DOHH2 (cell line): Measurements from ENCODE around the gene UBAC2.
"Not testable (repeated sequence)": the region's sequence is repeated elsewhere in the genome, so short reads cannot be mapped to it uniquely, and the experiment has no call there.

ENCODE experiments used
- H3F3A ChIP-seq: fragments of 200-600 bp; sonication (generic), shearing (Covaris generic); 2 replicates; pipeline ENCODE4 v1.6.0; 2016; ENCODE audit warnings: antibody characterized with exemption, mild to moderate bottlenecking; ENCODE audit not compliant: control insufficient read depth, insufficient read depth
- H3K27ac ChIP-seq: fragments of 200-600 bp; sonication (generic); 2 replicates; pipeline ENCODE4 v1.5.1; 2014; ENCODE audit warnings: low read depth, mild to moderate bottlenecking, low read length, moderate library complexity
- H3K27me3 ChIP-seq: fragments of 200-600 bp; sonication (generic); 2 replicates; pipeline ENCODE4 v1.6.1; 2014; ENCODE audit warnings: mild to moderate bottlenecking, low read length, mixed read lengths; ENCODE audit not compliant: control insufficient read depth
- H3K36me3 ChIP-seq: fragments of 200-600 bp; sonication (generic); 2 replicates; pipeline ENCODE4 v1.6.1; 2014; ENCODE audit warnings: mild to moderate bottlenecking, low read length, moderate library complexity, mixed read lengths; ENCODE audit not compliant: control insufficient read depth
- H3K4me1 ChIP-seq: fragments of 200-600 bp; sonication (generic); 2 replicates; pipeline ENCODE4 v1.6.1; 2014; ENCODE audit warnings: mild to moderate bottlenecking, low read length, mixed read lengths; ENCODE audit not compliant: control insufficient read depth
- H3K4me2 ChIP-seq: fragments of 200-600 bp; sonication (generic); 2 replicates; pipeline ENCODE4 v1.6.0; 2014; ENCODE audit warnings: mild to moderate bottlenecking, low read length, moderate library complexity
- H3K4me3 ChIP-seq: fragments of 200-600 bp; sonication (generic); 2 replicates; pipeline ENCODE4 v1.5.1; 2014; ENCODE audit warnings: mild to moderate bottlenecking, low read length, mixed read lengths
- H3K79me2 ChIP-seq: fragments of 200-600 bp; sonication (generic); 2 replicates; pipeline ENCODE4 v1.6.1; 2014; ENCODE audit warnings: mild to moderate bottlenecking, low read length, mixed read lengths; ENCODE audit not compliant: control insufficient read depth
- H3K9me2 ChIP-seq: fragments of 200-600 bp; sonication (generic); replicated peaks from 2 replicates; pipeline ENCODE4 v1.6.1; 2014; ENCODE audit warnings: mild to moderate bottlenecking, low read length, mixed read lengths; ENCODE audit not compliant: control insufficient read depth
- H3K9me3 ChIP-seq: fragments of 200-600 bp; sonication (generic); 2 replicates; pipeline ENCODE4 v1.6.1; 2014; ENCODE audit warnings: antibody characterized with exemption, low read length, mixed read lengths; ENCODE audit not compliant: control insufficient read depth, insufficient read depth
- H4K20me1 ChIP-seq: fragments of 200-600 bp; sonication (generic); 2 replicates; pipeline ENCODE4 v1.6.0; 2014; ENCODE audit warnings: low read depth, mild to moderate bottlenecking, antibody characterized with exemption, low read length, moderate library complexity; ENCODE audit not compliant: control insufficient read depth, insufficient read depth
- EZH2phosphoT487 ChIP-seq: fragments of 200-600 bp; sonication (generic); IDR thresholded peaks from 2 replicates; pipeline ENCODE4 v1.6.1; 2017; ENCODE audit warnings: borderline replicate concordance, mild to moderate bottlenecking, antibody characterized with exemption, low read length, moderate library complexity, mixed read lengths
- TF ChIP-seq, protein P1 (sequence below): fragments of 200-600 bp; sonication (generic); IDR thresholded peaks from one replicate; pipeline ENCODE4 v1.5.1; 2014; ENCODE audit warnings: antibody characterized with exemption, mild to moderate bottlenecking, low read depth, low read length; ENCODE audit not compliant: poor library complexity, severe bottlenecking

UBAC2 gene

DNA sequence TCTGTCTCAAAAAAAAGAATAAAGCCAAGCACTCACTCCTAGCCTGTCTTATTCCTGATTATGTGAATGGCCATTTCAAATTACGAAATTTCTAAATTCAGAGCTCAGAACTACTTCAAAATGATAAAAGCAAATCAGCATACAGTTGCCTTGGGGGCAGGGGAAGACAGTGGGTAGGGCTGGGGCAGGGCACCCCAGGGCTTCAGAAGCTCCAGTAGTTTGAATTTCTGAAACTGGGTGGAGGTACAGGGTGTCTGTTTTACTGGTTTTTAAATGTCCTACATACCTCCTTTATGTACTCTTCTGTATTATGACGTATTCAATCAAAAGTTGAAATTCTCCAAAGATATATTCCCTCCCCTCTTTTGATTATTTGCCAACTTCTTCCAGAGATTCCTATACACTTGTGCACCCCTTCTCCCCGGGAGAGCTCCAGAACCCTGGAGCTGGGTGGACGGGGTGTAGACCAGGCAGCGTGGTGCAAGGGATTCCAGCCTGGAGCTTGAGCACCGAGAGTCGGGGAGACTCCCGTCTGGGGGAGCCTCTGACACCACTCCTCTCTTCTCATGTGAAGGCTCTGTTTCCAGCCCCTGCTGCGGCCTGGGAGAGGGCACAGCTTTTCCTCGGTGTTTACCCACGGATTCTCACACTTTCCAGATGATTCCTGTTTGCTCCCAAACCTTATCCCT is 191.3 kb downstream of the UBAC2 start:
- Histone ChIP-seq H3K27me3 (no peaks in the 10 kb centered on the region), H3K4me3 (no peak overlapping the region), H3K36me3 (0 out of 2 replicates have a peak, but pooled peaks cover 3% of the 10 kb centered on the region), H3K79me2 (no peaks in the 10 kb centered on the region), H3K4me2 (no peak overlapping the region), H3K4me1 (peaks cover 6% of the 10 kb centered on the region; the same call in 1 of the 2 replicates), H4K20me1 (peaks cover 4% of the 10 kb centered on the region; the same call in 1 of the 2 replicates), H3F3A (no peaks in the 10 kb centered on the region), H3K9me3 (no peaks in the 10 kb centered on the region), H3K27ac (no peak overlapping the region), H3K9me2 (no peaks in the 10 kb centered on the region)
- TF ChIP-seq, protein P1, sequence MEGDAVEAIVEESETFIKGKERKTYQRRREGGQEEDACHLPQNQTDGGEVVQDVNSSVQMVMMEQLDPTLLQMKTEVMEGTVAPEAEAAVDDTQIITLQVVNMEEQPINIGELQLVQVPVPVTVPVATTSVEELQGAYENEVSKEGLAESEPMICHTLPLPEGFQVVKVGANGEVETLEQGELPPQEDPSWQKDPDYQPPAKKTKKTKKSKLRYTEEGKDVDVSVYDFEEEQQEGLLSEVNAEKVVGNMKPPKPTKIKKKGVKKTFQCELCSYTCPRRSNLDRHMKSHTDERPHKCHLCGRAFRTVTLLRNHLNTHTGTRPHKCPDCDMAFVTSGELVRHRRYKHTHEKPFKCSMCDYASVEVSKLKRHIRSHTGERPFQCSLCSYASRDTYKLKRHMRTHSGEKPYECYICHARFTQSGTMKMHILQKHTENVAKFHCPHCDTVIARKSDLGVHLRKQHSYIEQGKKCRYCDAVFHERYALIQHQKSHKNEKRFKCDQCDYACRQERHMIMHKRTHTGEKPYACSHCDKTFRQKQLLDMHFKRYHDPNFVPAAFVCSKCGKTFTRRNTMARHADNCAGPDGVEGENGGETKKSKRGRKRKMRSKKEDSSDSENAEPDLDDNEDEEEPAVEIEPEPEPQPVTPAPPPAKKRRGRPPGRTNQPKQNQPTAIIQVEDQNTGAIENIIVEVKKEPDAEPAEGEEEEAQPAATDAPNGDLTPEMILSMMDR, result no peak
- no peak for TF ChIP-seq EZH2phosphoT487

- peaks cover 4% of the 10 kb centered on the region; the same call in 1 of the 2 replicates for H4K20me1 ChIP-seq
- no peaks in the 10 kb centered on the region for H3K79me2 ChIP-seq
- H3K27me3 ChIP-seq, result no peaks in the 10 kb centered on the region
- H3F3A ChIP-seq, result no peaks in the 10 kb centered on the region
- no peak overlapping the region for H3K4me3 ChIP-seq
- TF ChIP-seq EZH2phosphoT487, result no peak
- TF ChIP-seq, protein P1, result no peak
- no peak overlapping the region for H3K27ac ChIP-seq
- H3K9me3 ChIP-seq, result no peaks in the 10 kb centered on the region
- H3K36me3 ChIP-seq, result no peaks in the 10 kb centered on the region
- no peak overlapping the region for H3K4me2 ChIP-seq
- H3K4me1 ChIP-seq, result peaks cover 1% of the 10 kb centered on the region; the same call in 1 of the 2 replicates
- H3K9me2 ChIP-seq, result no peaks in the 10 kb centered on the region
Observed at GRCh38 chr13:99392470-99393135, 191.9 kb downstream of the UBAC2 start.

GRCh38 chr13:99393391-99393790 is 192.7 kb downstream of the UBAC2 start:
- H4K20me1 ChIP-seq, H3K36me3 ChIP-seq, H3K4me2 ChIP-seq: not testable (repeated sequence)

More at GRCh38 chr13:99393391-99393790, 192.7 kb downstream of the UBAC2 start:
- H3K9me3 ChIP-seq, H3K27ac ChIP-seq, H3K4me1 ChIP-seq, H3F3A ChIP-seq, H3K4me3 ChIP-seq, H3K27me3 ChIP-seq, H3K79me2 ChIP-seq, H3K9me2 ChIP-seq: not testable (repeated sequence)
